Liver (tissue), 3 donors: ENCODE data around the gene APLN.

Experiments used
- GABPA ChIP-seq, 2 donors: IDR thresholded peaks in 1 of 2; conservative IDR thresholded peaks in 1 of 2; 2 replicates each; pipeline ENCODE4 v1.6.1; 2016; ENCODE audit warnings: antibody characterized with exemption in 2 of 2, mild to moderate bottlenecking in 1 of 2, moderate library complexity in 1 of 2
- TF ChIP-seq, protein P1 (sequence below): IDR thresholded peaks from 2 replicates; pipeline ENCODE4 v1.6.1; 2016; ENCODE audit warnings: antibody characterized with exemption
- TF ChIP-seq, protein P2 (sequence below): fragments of 150-350 bp; IDR thresholded peaks from 2 replicates; pipeline ENCODE4 v1.5.1; 2017; ENCODE audit warnings: improper control_type of control experiment, low read depth, low read length; ENCODE audit not compliant: missing input control
- TF ChIP-seq, protein P3 (sequence below): IDR thresholded peaks from 2 replicates; pipeline ENCODE4 v1.6.1; 2016; ENCODE audit warnings: antibody characterized with exemption, mild to moderate bottlenecking
- donor health status: healthy.
- donor health status: healthy.

DNA sequence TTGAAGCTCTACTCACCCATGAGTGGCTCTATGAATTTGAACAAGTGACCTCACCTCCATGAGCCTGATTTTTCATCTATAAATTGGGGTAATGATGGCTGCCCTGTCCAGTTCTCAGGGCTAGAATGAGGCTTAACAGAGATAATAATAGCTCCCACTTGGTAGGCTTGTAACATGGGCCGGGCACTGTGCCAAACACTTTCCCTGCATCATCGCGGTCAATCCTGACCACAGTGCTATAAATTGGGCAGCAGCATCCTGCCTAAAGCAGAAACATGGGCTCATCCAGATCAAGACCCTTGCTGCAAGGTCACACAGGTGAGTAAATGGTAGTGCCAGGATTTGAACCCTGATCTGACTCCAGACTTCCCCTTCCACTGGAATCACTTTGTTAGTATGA, 12.8 kb downstream of the APLN start:
- TF ChIP-seq, protein P1, sequence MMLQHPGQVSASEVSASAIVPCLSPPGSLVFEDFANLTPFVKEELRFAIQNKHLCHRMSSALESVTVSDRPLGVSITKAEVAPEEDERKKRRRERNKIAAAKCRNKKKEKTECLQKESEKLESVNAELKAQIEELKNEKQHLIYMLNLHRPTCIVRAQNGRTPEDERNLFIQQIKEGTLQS = no peak
- TF ChIP-seq, protein P2, sequence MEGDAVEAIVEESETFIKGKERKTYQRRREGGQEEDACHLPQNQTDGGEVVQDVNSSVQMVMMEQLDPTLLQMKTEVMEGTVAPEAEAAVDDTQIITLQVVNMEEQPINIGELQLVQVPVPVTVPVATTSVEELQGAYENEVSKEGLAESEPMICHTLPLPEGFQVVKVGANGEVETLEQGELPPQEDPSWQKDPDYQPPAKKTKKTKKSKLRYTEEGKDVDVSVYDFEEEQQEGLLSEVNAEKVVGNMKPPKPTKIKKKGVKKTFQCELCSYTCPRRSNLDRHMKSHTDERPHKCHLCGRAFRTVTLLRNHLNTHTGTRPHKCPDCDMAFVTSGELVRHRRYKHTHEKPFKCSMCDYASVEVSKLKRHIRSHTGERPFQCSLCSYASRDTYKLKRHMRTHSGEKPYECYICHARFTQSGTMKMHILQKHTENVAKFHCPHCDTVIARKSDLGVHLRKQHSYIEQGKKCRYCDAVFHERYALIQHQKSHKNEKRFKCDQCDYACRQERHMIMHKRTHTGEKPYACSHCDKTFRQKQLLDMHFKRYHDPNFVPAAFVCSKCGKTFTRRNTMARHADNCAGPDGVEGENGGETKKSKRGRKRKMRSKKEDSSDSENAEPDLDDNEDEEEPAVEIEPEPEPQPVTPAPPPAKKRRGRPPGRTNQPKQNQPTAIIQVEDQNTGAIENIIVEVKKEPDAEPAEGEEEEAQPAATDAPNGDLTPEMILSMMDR = no peak
- TF ChIP-seq, protein P3, sequence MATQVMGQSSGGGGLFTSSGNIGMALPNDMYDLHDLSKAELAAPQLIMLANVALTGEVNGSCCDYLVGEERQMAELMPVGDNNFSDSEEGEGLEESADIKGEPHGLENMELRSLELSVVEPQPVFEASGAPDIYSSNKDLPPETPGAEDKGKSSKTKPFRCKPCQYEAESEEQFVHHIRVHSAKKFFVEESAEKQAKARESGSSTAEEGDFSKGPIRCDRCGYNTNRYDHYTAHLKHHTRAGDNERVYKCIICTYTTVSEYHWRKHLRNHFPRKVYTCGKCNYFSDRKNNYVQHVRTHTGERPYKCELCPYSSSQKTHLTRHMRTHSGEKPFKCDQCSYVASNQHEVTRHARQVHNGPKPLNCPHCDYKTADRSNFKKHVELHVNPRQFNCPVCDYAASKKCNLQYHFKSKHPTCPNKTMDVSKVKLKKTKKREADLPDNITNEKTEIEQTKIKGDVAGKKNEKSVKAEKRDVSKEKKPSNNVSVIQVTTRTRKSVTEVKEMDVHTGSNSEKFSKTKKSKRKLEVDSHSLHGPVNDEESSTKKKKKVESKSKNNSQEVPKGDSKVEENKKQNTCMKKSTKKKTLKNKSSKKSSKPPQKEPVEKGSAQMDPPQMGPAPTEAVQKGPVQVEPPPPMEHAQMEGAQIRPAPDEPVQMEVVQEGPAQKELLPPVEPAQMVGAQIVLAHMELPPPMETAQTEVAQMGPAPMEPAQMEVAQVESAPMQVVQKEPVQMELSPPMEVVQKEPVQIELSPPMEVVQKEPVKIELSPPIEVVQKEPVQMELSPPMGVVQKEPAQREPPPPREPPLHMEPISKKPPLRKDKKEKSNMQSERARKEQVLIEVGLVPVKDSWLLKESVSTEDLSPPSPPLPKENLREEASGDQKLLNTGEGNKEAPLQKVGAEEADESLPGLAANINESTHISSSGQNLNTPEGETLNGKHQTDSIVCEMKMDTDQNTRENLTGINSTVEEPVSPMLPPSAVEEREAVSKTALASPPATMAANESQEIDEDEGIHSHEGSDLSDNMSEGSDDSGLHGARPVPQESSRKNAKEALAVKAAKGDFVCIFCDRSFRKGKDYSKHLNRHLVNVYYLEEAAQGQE = no peak
- TF ChIP-seq GABPA (IDR thresholded peaks at IDR 0.05 in 1 of 2, conservative IDR thresholded peaks at IDR 0.05 in 1 of 2) = no peak
